ENCODE results near the gene HSPB8. TPM values are rescaled to one million over a fixed set of nuclear protein-coding genes. Genes with fewer than 3 reads are reported as not detected.

The HSPB8 gene
- total RNA-seq, 1 donor from 2014 or later: 29.4 TPM

GRCh38 chr12:119151445-119152026, 27.2 kb upstream of the HSPB8 start:
- Mint-ChIP-seq H3K27me3 (ENCODE audit: low read depth) (peaks cover 16% of the 10 kb centered on the region), H3K27ac (ENCODE audit: unreplicated experiment) (no peak overlapping the region), H3K9me3 (ENCODE audit: low read depth) (peaks cover 5% of the 10 kb centered on the region), H3K4me1 (ENCODE audit: low read depth) (peaks cover 3% of the 10 kb centered on the region), H3K36me3 (ENCODE audit: low read depth) (no peaks in the 10 kb centered on the region), H3K4me3 (ENCODE audit: unreplicated experiment) (no peak overlapping the region)
- no peak for TF ChIP-seq CTCF (IDR thresholded peaks at IDR 0.05)
- DNase-seq (ENCODE audit: low spot score): no peak

GRCh38 chr12:119153477-119154434, 25.0 kb upstream of the HSPB8 start:
- DNase-seq (ENCODE audit: low spot score): no peak
- Mint-ChIP-seq H3K9me3 (ENCODE audit: low read depth) (peaks cover 5% of the 10 kb centered on the region), H3K36me3 (ENCODE audit: low read depth) (no peaks in the 10 kb centered on the region), H3K4me1 (ENCODE audit: low read depth) (peaks cover 3% of the 10 kb centered on the region), H3K4me3 (ENCODE audit: unreplicated experiment) (no peak overlapping the region), H3K27ac (ENCODE audit: unreplicated experiment) (no peak overlapping the region), H3K27me3 (ENCODE audit: low read depth) (peaks cover 8% of the 10 kb centered on the region)
- TF ChIP-seq CTCF (IDR thresholded peaks at IDR 0.05): no peak

GRCh38 chr12:119154435-119154818, 24.3 kb upstream of the HSPB8 start:
- peaks cover 3% of the 10 kb centered on the region for H3K4me1 Mint-ChIP-seq (ENCODE audit: low read depth)
- DNase-seq (ENCODE audit: low spot score): no peak
- no peak for TF ChIP-seq CTCF (IDR thresholded peaks at IDR 0.05)
- peaks cover 9% of the 10 kb centered on the region for H3K27me3 Mint-ChIP-seq (ENCODE audit: low read depth)
- no peaks in the 10 kb centered on the region for H3K36me3 Mint-ChIP-seq (ENCODE audit: low read depth)
- H3K9me3 Mint-ChIP-seq (ENCODE audit: low read depth): peaks cover 5% of the 10 kb centered on the region
- H3K27ac Mint-ChIP-seq (ENCODE audit: unreplicated experiment): no peak overlapping the region
- H3K4me3 Mint-ChIP-seq (ENCODE audit: unreplicated experiment): no peak overlapping the region

GRCh38 chr12:119156401-119157044, 22.2 kb upstream of the HSPB8 start:
- no peak overlapping the region for H3K4me3 Mint-ChIP-seq (ENCODE audit: unreplicated experiment)
- peaks cover 2% of the 10 kb centered on the region for H3K9me3 Mint-ChIP-seq (ENCODE audit: low read depth)
- peaks cover 22% of the 10 kb centered on the region for H3K27me3 Mint-ChIP-seq (ENCODE audit: low read depth)
- no peak for DNase-seq (ENCODE audit: low spot score)
- H3K27ac Mint-ChIP-seq (ENCODE audit: unreplicated experiment): no peak overlapping the region
- peaks cover 3% of the 10 kb centered on the region for H3K4me1 Mint-ChIP-seq (ENCODE audit: low read depth)
- H3K36me3 Mint-ChIP-seq (ENCODE audit: low read depth): no peaks in the 10 kb centered on the region
- no peak for TF ChIP-seq CTCF (IDR thresholded peaks at IDR 0.05)

DNA sequence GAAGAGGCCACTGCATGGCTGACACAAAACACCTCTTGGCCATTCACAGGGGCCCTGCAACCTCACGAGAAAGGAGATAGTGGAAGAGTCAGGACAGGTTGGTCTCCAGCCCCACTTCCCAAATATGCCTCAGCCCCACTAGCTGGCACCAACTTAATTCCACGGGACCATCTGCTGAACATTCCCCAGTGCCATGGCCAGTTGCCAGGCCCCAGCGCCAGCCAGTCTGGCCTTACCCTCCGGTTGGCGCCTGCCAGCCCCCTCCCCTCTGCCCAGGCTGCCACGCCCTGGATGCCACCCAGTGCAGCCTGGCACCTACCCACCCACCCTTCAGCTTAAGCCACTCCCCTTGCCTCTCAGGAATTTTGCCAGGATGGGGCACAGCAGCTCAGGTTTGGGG, 21.2 kb upstream of the HSPB8 start:
- H3K27ac Mint-ChIP-seq (ENCODE audit: unreplicated experiment): no peak overlapping the region
- no peak for TF ChIP-seq CTCF (IDR thresholded peaks at IDR 0.05)
- H3K36me3 Mint-ChIP-seq (ENCODE audit: low read depth): no peaks in the 10 kb centered on the region
- DNase-seq (ENCODE audit: low spot score): no peak
- peaks cover 20% of the 10 kb centered on the region for H3K27me3 Mint-ChIP-seq (ENCODE audit: low read depth)
- peaks cover 3% of the 10 kb centered on the region for H3K4me1 Mint-ChIP-seq (ENCODE audit: low read depth)
- no peak overlapping the region for H3K4me3 Mint-ChIP-seq (ENCODE audit: unreplicated experiment)
- H3K9me3 Mint-ChIP-seq (ENCODE audit: low read depth): no peaks in the 10 kb centered on the region

All from chondrocyte (in vitro differentiated cells).